ENCODE measurements around the gene ADAM12.

DNA sequence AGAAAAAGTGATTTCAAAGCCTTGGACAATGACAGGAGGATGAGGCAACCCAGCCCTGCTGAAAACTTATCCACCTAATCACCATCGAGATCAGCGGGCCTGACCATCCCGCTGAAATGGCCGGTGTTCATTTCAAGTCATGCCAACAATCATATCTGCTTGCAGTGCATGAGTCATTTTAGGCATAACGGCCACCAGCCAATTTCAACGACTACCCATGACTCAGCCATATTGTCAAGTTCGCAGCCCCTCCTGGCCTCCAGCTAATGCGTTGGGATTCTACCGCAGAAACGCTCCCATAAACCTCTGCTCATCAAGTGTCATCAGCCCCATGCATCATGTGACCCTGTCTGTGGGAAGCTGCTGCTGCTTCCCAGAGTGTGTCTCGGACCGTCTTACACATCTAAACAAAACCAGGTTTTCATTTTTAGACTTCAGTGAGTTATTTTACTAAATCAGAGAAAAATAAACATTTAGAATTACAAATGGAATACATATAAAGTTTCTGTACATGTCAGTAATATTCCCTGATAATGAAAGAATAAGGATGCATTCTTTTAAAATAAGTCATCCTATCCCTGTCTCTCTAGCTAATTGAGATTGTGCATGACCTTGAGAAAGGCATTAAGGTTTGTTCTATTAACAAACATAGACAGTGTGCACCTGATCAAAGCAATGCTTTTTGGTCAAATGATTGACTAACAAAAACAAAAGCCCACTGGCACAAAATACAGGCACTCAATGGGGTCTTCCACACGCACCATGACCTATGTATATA, 188.9 kb downstream of the ADAM12 start:
- TF ChIP-seq, protein P1, sequence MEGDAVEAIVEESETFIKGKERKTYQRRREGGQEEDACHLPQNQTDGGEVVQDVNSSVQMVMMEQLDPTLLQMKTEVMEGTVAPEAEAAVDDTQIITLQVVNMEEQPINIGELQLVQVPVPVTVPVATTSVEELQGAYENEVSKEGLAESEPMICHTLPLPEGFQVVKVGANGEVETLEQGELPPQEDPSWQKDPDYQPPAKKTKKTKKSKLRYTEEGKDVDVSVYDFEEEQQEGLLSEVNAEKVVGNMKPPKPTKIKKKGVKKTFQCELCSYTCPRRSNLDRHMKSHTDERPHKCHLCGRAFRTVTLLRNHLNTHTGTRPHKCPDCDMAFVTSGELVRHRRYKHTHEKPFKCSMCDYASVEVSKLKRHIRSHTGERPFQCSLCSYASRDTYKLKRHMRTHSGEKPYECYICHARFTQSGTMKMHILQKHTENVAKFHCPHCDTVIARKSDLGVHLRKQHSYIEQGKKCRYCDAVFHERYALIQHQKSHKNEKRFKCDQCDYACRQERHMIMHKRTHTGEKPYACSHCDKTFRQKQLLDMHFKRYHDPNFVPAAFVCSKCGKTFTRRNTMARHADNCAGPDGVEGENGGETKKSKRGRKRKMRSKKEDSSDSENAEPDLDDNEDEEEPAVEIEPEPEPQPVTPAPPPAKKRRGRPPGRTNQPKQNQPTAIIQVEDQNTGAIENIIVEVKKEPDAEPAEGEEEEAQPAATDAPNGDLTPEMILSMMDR (IDR thresholded peaks at IDR 0.05) = no peak
- TF ChIP-seq POLR2A (IDR thresholded peaks at IDR 0.05) = no peak
